Stomach (tissue), 4 donors: Measurements from ENCODE around the gene FDX2.

Source experiments
- POLR2A ChIP-seq, 4 donors: fragments of 450-650 bp; IDR thresholded peaks; one replicate each; pipeline ENCODE4 v1.6.1; 2016; ENCODE audit warnings: antibody characterized with exemption in 4 of 4, control low read depth in 2 of 4, mild to moderate bottlenecking in 1 of 4, moderate library complexity in 1 of 4
- TF ChIP-seq, protein P1 (sequence below), 7 experiments: fragments of 450-650 bp in 4 of 7; fragments of 200-600 bp in 3 of 7; sonication (generic) in 3 of 7; IDR thresholded peaks; one replicate each; pipeline ENCODE4 v1.5.1; 2016 to 2019; ENCODE audit warnings: antibody characterized with exemption in 7 of 7, control low read depth in 2 of 7, mild to moderate bottlenecking in 1 of 7

GRCh38 chr19:10260141-10260584, 55.7 kb downstream of the FDX2 start:
- TF ChIP-seq POLR2A (IDR thresholded peaks at IDR 0.05): no peak
- TF ChIP-seq, protein P1, sequence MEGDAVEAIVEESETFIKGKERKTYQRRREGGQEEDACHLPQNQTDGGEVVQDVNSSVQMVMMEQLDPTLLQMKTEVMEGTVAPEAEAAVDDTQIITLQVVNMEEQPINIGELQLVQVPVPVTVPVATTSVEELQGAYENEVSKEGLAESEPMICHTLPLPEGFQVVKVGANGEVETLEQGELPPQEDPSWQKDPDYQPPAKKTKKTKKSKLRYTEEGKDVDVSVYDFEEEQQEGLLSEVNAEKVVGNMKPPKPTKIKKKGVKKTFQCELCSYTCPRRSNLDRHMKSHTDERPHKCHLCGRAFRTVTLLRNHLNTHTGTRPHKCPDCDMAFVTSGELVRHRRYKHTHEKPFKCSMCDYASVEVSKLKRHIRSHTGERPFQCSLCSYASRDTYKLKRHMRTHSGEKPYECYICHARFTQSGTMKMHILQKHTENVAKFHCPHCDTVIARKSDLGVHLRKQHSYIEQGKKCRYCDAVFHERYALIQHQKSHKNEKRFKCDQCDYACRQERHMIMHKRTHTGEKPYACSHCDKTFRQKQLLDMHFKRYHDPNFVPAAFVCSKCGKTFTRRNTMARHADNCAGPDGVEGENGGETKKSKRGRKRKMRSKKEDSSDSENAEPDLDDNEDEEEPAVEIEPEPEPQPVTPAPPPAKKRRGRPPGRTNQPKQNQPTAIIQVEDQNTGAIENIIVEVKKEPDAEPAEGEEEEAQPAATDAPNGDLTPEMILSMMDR (IDR thresholded peaks at IDR 0.05): no peak
